Fibroblast of villous mesenchyme (primary cell): ENCODE data around the gene CFAP61. TPM values are rescaled to one million over a fixed set of nuclear protein-coding genes. Genes with fewer than 3 reads are reported as not detected.

Experiments
- DNase-seq: peaks from one replicate; pipeline ENCODE4 v3.0.0-alpha.2; 2010; ENCODE audit warnings: low read depth
- H3K4me3 ChIP-seq: 2 replicates; pipeline ENCODE4 v1.5.1; 2011; ENCODE audit warnings: low read depth, mild to moderate bottlenecking, low read length
- total RNA-seq: library from RNA; depleted of rRNA; stranded (reverse); fragments of >200 nt; gene quantifications from 2 replicates; pipeline ENCODE4 v1.2.3, GENCODE V29; 2012
- TF ChIP-seq, protein P1 (sequence below): IDR thresholded peaks from 2 replicates; pipeline ENCODE4 v1.5.1; 2012; ENCODE audit warnings: low read depth, mild to moderate bottlenecking, low read length; ENCODE audit not compliant: insufficient read depth

The CFAP61 gene
- total RNA-seq, 1 donor: 0.43 TPM

DNA sequence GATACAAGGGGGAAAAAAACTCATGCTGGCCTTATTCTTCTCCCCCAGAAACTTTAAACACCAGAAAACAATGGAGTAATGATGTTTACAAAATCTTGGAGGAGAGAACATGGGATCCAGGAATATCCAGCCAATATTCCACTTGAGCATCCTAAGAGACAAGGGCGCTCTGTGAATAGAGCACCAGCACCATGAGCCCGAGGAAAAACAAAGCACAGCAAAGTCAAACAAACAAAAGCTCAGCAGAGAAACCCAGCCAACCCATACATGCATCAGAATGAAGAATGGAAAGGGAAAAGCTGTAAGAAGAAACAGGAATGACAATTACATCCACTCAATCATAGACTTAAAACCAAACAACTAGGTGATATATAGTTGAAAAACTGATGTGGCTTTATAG is 39.8 kb upstream of the CFAP61 start:
- no peak overlapping the region for H3K4me3 ChIP-seq
- DNase-seq: no peak
- TF ChIP-seq, protein P1, sequence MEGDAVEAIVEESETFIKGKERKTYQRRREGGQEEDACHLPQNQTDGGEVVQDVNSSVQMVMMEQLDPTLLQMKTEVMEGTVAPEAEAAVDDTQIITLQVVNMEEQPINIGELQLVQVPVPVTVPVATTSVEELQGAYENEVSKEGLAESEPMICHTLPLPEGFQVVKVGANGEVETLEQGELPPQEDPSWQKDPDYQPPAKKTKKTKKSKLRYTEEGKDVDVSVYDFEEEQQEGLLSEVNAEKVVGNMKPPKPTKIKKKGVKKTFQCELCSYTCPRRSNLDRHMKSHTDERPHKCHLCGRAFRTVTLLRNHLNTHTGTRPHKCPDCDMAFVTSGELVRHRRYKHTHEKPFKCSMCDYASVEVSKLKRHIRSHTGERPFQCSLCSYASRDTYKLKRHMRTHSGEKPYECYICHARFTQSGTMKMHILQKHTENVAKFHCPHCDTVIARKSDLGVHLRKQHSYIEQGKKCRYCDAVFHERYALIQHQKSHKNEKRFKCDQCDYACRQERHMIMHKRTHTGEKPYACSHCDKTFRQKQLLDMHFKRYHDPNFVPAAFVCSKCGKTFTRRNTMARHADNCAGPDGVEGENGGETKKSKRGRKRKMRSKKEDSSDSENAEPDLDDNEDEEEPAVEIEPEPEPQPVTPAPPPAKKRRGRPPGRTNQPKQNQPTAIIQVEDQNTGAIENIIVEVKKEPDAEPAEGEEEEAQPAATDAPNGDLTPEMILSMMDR: no peak

DNA sequence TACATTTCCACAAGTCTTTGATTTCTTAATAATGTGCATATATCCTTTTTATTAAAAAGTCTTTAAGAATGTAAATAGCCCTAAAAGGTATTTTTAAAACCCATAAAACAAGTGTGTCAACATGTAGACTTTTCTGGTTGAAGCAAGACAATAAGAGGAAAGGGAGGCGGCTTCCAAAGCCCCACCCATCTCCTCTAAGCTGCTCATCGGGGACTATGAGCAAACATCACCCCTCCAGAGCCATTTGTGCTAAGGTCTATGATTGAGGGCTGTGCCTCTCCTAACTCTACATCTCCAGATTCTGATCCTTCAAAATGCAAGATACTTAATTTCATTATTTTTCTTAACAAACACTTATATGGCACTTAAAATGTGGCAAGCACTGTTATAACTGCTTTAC is 37.7 kb upstream of the CFAP61 start:
- TF ChIP-seq, protein P1: no peak
- no peak for DNase-seq
- no peak overlapping the region for H3K4me3 ChIP-seq

DNA sequence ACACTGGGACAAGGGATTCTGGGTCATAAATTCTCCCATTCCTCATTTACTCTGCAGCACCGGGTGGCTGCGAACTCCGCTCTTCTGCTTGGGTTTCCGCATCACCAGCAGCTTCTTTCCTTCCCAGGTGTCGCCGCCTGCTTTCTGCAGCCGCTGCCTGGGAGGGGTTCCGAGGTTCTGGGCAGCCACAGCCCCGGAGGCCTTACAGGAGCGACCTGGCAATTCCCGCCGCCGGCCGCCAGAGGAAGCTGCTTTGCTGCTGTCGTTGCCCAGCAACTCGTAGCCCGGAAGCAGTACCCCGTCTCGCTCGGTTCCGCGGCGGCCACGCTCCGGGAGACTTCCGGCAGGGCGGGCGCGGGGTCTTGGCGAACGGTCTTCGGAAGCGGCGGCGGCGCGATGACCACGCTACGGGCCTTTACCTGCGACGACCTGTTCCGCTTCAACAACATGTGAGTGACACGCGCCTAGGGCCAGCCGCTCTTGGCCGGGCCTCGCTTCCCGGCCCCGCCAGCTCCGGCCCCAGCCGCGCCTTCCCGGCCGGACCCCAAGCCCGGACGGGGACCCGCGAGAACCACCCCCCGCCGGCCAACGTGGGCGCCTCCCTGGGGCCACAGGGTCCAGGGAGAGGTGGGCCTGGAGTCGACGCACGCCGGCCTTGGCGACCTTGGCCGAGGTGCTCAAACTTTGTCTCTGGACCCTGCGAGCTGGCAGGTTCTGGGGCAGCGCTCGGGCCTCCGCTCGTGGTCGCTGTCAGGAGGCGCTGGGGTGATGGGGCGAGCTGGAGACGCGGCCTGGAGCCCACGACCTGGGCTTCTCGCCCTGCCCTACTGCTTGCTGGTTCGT is 35.1 kb upstream of the CFAP61 start, which contains the start of gene NAA20:
Gene NAA20, plus strand, starts transcription at position 362 of the 843 bp plus-strand sequence. Its CDS starts 35 bp downstream, at position 397.
- TF ChIP-seq, protein P1: peak; percentile 68
- H3K4me3 ChIP-seq: peak within 1 kb of the TSS; percentile 78
- peak; percentile 93 for DNase-seq

DNA sequence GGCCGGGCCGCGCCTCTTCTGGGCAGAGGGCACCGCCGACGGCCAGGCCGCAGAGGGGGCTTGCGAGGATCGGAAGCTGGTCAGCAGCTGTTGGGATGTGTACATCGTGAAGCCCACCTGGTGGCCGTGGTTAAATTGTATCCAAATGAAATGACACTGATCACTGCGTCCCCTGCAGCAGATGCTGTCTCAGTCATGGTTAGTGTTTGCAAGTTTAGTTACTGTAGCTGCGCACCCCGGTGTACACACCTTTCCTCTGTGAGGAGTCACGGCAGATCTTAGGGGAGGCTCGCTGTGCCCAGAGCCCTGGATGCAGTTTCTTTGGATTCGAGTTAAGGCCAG is 34.5 kb upstream of the CFAP61 start:
- TF ChIP-seq, protein P1: no peak
- no peak for DNase-seq

DNA sequence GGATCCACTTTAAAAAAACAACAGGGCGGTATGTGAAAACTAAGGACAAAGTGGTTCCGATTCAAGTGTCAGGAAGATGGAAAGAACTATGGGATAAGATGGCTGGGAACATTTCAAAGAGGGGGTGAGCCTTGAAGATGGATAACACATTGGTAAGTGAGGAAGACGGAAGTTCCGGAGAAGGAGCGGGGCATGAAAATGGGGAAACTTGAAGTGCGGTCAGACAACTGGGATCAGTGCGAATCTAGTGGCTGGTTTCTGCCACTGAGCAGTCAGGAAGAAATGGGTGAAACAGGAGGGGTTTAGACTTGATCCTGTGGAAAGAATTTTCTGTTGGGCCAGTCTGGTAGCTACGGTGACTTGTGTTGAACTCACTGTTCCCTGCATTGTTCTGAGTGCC is 34.0 kb upstream of the CFAP61 start:
- DNase-seq: no peak
- TF ChIP-seq, protein P1: no peak
- peak overlapping the region; percentile 78 for H3K4me3 ChIP-seq

More for the DNA sequence above, 34.5 kb upstream of the CFAP61 start:
- H3K4me3 ChIP-seq: peak overlapping the region; percentile 78

DNA sequence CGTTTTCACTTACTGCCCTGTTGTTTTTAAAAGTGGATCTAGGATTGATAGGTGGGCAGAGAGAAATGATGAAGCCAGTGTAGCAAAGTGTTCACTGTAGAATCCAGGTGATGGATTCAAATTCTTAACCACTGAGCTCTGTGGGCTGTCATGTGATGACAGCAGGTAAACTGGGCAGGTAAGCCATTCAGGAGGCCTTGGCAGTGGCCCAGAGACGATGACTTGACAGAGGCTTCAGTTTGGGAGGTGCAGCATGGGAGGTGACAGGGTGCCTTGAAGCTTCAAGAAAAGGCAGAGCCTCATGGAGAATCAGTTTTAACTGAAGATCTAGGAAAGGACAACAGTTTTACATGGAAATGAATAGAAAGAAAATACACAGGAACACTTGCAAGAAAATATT is 33.2 kb upstream of the CFAP61 start:
- TF ChIP-seq, protein P1: no peak
- H3K4me3 ChIP-seq: no peak overlapping the region
- no peak for DNase-seq
